HG02610 (cell line): ENCODE results near the gene TRIM16.
"Not testable (repeated sequence)": the region's sequence is repeated elsewhere in the genome, so short reads cannot be mapped to it uniquely, and the experiment has no call there.

Experiments
- ATAC-seq: cut with Tn5 transposase; IDR thresholded peaks from one replicate; pipeline ENCODE4 v1.9.1; 2021; ENCODE audit warnings: mild to moderate bottlenecking, moderate library complexity; ENCODE audit not compliant: unreplicated experiment

Gene TRIM16

GRCh38 chr17:15659236-15659635 lies 24.9 kb downstream of the TRIM16 start:
- ATAC-seq = no peak

DNA sequence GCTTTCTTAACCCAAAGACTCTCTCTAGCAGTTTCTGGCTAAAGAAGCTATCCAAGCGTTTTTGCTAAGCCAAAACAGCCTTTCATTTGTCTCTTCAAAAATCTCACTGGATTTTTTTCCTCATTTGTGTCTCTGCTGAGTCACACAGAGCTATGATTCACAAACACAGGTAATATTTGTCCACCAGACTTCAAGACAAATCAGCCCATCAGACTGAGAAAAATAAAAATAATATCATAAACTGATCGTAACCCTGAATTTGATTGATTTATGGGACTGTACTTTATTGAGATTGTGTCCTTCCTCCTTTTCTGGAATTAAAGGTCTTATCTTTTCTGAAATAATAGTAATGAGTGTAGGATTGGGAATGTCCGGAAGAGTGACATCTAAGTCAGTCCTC lies 25.8 kb downstream of the TRIM16 start:
- no peak for ATAC-seq

GRCh38 chr17:15657868-15658267 lies 26.2 kb downstream of the TRIM16 start:
- ATAC-seq = no peak

GRCh38 chr17:15654886-15655561 lies 29.1 kb downstream of the TRIM16 start:
- ATAC-seq = no peak

DNA sequence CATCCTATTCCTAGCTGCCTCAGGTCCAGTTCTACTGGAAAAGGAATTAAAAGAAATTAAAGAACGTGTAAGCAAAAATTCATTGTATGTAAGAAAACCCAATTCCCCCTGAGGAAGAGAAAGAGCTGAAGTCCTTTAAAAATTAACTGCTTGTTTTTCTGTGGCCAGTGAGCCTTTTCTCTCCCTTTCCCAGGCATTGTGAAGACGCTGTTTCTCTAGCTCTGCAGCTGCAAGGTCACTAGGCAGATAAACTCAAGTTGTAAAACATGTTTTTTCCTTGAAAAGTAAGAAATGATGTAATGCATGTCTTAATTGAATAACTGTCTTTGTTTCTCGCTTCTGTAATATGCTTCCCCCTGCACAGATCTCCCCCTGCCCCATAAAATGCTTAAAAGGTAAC lies 29.7 kb downstream of the TRIM16 start:
- not testable (repeated sequence) for ATAC-seq

DNA sequence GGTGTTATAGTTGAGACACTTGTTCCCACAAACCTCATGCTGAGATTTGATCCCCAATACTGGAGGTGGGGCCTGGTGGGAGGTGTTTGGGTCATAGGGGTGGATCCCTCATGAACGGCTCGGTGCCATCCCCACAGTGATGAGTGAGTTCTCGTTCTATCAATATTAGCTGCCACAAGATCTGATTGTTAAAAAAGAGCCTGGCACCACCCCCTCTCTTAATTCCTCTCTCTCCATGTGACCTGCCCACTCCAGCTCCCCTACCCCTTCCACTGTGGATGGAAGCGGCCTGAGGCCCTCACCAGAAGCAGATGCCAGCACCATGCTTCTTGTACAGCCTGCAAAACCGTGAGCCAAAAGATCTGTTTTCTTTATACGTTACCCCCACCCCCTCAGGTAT lies 31.2 kb downstream of the TRIM16 start:
- ATAC-seq = no peak

- ATAC-seq = peak; percentile 63
Observed at GRCh38 chr17:15651583-15652110, 32.5 kb downstream of the TRIM16 start.

DNA sequence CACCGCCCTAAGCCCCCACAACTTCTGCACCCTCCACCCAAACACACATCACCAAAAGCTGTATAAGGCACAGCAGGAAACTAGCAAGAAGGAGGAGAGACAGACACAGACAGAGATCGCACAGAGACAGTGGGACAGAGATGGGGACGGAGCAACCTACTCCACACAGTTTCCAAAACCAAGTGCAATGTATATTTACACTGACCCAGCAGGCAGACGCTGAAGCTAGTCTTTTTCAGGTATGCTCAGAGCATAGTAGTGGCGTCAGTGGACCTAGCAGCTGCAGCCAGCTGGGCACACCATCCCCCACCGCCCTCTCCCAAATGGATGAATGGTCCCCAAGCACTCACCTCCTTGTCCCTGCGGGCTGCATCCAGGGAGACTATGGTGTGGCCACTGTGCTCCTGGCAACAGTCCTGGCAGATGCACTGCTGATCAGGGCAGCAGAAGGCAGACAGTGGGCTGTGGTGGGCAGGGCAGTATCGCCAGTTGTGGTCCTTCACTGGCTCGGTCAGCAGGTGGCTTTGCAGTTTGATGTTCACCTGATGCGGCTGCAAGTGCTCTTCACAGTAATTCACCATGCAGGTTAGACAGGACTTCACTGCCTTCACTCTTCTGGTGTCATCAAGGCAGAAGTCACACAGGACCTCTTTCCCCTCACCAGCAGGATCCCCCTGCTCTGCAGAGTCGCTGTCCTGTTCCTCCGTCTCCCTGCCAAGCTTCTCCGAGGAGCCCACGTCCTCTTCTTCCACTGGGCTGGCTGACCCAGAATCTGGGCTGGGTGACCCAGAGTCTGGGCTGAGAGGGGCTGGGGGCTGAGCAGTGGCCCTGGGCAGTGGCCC lies 33.1 kb downstream of the TRIM16 start:
- ATAC-seq = no peak

DNA sequence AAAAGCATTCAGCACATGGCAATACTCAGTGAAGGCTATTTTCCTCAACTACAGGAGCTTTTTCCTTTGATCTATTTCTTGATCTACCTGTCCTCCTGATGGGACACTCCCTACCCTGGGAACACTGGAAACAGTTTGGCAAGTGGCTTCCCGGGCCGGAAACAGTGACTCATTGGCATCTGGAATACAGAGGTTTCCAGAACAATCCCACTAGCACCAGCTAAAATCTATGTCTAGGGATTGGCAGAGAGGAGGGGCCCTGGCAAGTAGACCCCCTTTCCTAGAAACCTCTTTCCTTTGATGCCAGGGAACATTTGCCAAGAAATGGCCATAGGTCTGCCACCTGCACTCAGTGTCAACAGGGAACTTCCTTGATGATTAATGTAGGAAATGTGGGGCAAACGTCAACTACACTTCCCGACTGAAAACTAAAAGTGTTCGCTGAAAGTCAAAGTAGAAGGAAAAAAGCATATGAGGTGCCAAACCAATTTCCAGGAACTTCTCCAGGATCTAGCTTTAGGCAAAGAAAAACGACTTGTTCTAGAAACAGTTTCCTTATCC lies 34.2 kb downstream of the TRIM16 start:
- no peak for ATAC-seq

GRCh38 chr17:15648386-15648785 lies 35.7 kb downstream of the TRIM16 start:
- no peak for ATAC-seq

- not testable (repeated sequence) for ATAC-seq
Observed at GRCh38 chr17:15645942-15646312, 38.2 kb downstream of the TRIM16 start.

DNA sequence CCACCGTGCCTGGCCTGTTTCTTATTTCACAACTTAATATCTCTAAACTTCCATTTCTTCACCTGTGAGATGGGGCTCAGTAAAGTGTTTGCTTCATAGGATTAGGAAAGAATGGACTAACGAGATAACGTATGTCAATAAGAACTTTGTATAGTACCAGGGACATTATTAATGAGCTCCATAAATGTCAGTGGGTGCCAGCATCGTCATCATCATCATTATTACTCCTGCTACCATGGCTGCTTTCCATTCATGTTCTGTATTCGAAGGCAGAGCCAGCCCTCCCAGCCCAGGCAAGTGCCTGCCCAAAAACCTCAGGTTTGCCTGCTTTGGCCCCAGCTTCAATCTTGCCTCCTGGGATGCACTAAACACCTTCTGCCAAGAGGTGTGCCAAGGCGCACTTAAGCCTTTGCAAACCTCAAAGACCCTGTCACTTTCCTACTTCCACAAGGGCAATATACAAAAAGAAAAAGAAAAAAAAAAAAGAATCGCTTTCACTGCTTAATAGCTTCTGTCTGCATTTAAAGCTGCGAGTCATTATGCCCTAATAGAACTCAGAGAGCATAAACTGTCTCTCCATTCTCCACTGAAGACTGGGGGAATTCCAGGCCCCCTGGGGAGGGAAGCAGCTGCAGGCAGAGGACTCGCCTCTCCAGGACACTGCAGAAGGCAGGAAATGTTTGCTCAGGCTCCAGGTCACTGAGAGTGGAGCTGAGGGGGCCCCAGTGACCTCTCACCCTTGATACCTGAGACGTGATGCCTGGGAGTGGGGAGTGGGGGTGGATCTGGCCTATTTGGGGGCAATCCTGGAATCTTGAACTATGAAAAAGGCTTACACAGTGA lies 38.8 kb downstream of the TRIM16 start:
- ATAC-seq = not testable (repeated sequence)

GRCh38 chr17:15642505-15643251 lies 41.4 kb downstream of the TRIM16 start:
- ATAC-seq = not testable (repeated sequence)

- ATAC-seq = not testable (repeated sequence)
Observed at GRCh38 chr17:15642014-15642413, 42.1 kb downstream of the TRIM16 start.

DNA sequence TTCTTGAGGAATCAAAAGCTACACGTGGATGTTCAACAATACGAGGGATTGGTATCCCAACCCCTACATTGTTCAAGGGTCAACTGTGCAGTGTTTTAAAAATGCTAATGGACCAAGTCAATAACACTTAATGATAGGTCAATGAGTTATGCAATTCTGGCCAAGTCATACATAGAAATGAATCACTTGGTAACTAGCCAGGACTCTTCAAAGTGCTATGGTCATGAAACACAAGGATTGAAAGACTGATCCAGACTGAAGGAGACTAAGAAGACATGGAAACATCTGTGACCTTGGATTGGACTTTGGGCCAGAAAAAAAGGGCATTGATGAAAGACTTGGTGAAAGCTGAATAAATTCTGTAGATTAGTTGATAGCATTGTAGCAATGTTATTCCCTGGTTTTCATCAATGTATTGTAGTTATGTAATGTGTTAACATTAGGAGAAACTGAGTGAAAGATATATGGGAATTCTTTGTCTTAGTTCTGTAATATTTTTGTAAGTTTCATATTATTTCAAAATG lies 53.1 kb downstream of the TRIM16 start:
- not testable (repeated sequence) for ATAC-seq

- not testable (repeated sequence) for ATAC-seq
Observed at GRCh38 chr17:15629991-15630390, 54.1 kb downstream of the TRIM16 start.

GRCh38 chr17:15623661-15624209 lies 60.4 kb downstream of the TRIM16 start:
- not testable (repeated sequence) for ATAC-seq

DNA sequence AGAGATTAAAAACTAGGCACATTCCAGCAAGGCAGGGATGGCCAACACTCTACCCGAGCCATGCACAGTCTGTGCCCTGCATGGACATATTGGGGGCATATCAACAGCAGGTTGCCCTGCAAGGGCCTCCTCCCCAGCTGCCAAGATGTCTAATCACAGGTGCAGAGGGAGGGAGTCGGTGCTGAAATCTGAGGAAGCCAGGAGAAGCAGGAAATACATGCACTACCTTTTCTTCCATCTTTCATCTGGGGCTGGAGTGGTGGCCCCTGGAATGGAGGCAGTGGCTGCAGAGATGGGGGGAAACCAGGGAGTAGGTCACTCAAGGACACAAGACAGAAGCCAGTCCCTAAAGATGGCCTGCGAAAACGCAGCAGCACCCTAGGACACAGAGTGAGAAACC lies 60.9 kb downstream of the TRIM16 start:
- ATAC-seq = not testable (repeated sequence)

- not testable (repeated sequence) for ATAC-seq
Observed at GRCh38 chr17:15622124-15622523, 62.0 kb downstream of the TRIM16 start.
